A172 (cell line): ENCODE results near the gene USP20. TPM values are rescaled to one million over a fixed set of nuclear protein-coding genes. Genes with fewer than 3 reads are reported as not detected.

Experiments used
- DNase-seq: peaks from one replicate; pipeline ENCODE4 v3.0.0-alpha.2; 2015; ENCODE audit warnings: low spot score
- total RNA-seq: library from RNA; depleted of rRNA; stranded (reverse); fragments of >200 nt; shearing (Covaris generic); gene quantifications from 2 replicates; pipeline ENCODE4 v1.2.3, GENCODE V29; 2014

Gene USP20
- total RNA-seq, 1 experiment from 2014 or later, result 7.0 TPM

DNA sequence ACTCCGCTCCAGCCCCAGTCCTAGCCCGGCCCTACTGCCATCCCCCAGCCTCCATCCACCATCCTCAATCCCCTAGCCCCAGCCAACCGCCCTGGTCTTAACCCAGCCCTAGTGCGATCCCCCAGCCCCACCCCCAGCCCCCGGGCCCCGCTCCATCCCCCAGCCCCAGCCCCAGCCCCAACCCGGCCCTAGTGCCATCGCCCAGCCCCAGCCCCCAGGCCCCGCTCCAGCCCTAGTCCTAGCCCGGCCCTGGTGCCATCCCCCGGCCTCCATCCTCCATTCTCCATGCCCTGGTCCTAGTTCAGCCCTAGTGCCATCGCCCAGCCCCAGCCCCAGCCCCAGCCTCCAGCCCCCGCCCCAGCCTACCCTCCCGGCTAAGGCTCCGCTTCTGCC lies 11.7 kb upstream of the USP20 start:
- no peak for DNase-seq

DNA sequence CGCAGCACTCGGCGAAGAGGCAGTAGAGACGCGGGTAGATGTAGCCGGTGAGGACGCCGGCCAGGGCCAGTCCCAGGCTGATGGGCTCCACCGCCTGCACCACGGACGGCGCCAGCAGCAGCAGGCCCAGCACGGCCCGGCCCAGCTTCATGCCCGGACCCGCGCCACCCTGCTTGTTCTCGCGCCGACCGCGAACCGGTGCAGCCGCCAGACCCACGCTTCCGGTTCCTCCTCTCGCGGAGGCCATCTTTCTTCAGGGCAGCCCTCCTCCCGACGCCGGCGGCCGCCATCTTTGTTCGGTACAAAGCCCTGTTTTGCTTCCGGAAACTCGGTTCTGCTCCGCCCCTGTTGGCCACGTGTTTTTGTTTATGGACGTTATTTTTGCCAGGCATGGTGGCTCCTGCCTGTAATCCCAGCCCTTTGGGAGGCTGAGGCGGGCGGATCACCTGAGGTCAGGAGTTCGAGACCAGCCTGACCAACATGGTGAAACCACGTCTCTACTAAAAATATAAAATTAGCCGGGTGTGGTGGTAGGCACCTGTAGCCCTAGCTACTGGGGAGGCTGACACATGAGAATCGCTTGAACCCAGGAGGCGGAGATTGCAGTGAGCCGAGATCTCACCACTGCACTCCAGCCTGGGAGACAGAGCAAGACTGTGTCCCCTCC lies 11.2 kb upstream of the USP20 start, which contains the start of gene TOR1A:
Gene TOR1A, minus strand, starts transcription at position 202 of the 667 bp plus-strand sequence. Its CDS starts 51 bp downstream, at position 151.
- peak; percentile 88 for DNase-seq

DNA sequence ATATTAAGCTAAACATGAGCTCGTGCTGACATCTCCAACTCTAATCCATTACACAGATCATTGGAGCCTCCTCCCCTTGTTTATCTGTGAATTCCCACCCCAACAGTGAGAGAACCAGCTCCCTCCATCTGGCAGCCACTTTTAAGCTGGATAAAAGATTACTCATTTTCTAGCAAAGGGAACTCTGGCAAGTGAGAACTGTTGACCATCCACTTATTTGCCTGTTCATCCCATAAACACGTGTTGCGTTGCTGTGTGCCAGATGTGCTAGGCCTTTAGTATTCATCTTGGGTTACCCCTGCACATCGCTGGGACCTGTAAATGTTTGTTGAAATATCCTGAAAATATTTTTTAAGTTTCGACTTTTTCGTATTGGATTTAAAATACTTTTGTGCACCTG lies 8.9 kb upstream of the USP20 start:
- DNase-seq, result no peak

DNA sequence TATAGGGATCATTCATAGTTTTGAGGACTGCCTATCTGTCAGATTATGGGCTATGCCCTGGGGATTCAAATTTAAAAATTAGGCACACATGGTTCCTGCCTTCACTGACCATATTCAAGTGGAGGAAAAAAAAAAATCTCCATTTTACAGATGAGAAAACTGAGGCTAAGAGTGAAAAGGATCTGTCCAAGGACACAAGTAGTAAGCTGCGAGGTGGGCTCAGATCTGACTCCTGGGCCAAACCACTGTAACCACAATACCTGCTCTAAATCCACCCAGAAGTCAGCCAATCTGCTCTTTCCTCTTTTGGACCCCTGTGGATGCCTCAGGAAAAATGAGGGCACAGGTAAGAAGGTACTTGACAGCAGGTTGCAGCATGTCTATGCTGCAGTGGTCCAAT lies 8.5 kb upstream of the USP20 start:
- DNase-seq, result no peak

DNA sequence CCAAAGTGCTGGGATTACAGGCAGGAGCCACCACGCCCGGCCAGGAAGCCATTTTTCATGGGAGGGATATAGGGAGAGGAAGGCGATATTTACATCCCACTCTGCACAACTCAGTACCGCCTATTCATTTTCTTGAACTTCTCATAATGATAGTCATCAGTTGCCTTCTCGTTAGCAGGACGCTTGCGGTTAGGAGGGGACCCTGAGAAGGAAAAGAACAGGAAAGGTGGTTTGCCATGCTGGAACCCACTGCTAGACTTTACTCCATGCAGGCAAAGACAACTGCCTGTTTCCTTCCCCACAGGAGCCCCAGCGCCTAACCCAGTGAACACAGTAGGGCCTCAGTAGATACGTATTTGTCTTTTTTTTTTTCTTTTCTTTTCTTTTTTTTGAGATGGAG lies 7.2 kb upstream of the USP20 start:
- DNase-seq, result no peak

DNA sequence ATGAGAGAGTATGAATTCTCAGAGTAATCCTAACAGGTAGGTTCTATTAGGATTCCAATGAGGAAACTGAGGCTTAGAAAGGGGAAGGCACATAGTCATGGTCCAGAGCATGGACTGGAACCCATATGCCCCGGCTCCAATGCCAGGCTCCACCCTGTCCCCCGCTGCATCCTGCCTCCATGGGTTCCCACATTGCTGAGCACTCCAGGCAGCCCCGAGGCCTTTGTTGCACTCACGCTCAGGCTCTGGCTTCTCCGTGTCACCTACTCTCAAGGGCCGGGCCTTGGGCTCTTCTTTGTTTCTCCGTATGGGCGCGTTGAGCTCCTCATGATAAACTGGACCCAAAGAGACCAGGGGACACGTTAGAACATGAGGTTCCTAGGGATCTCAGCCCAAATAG lies 6.3 kb upstream of the USP20 start:
- DNase-seq, result no peak

DNA sequence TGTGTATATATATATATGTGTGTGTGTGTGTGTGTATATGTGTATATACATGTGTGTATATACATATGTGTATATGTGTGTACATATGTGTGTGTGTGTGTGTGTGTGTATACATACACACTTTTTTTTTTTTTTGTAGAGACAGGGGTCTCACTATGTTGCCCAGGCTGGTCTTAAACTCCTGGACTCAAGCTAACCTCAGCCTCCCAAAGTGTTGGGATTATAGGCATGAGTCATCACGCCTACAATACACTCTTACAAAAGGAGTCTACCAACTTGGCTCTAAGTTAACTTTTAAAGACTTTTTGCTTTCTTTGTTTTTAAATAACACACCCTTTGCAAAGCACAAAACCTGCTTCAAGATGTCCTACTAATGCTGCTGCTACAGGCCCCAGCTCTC lies 2.3 kb upstream of the USP20 start:
- no peak for DNase-seq

DNA sequence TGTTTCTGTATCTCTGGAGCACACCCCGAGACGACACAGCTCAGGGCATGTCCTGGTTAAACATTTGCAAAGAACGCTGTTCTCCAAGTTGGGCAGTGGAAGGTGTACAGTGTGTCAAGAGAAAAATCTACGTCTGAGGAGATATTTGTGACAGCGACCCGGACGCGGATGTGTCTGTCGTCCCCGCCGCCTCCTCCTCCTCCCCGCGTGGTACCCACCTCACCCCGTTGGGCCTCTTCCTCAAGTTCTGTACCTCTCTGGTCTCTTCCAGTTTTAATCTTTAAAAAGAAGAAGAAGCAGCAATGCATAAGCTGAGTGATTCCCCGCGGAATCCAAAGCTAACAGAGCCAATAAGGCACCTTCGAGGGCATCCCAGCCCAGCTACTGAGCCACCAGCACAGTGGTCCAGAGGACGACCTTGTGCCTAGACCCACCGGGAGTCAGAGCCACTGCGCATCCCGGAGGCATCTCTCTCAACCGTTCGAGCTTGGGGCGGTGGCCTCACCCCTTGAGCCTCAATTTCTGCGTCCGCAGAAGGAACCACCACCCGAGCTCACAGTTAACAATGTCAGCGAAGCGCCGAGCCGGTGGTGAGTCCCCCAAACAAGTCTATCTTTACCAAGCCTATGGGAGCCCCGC lies 650 bp upstream of the USP20 start:
- no peak for DNase-seq

DNA sequence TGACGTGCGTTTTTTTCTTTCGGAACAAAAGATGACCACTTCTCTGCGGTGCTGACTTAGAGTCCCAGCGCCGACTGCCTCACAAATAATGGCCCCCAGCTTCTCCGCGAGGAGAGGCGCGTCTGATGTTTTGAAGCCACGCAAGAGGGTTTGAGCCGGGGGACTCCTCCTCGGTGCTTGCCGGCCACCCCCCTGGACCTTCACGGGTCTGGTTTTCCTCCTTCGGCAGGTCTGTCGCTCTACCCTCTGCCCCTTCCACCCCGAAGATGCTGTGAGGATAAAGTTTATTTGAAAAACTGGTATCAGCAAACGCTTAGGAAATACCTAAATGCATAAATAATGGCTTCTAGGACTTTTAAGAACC lies 584 bp downstream of the USP20 start:
- DNase-seq, result no peak

DNA sequence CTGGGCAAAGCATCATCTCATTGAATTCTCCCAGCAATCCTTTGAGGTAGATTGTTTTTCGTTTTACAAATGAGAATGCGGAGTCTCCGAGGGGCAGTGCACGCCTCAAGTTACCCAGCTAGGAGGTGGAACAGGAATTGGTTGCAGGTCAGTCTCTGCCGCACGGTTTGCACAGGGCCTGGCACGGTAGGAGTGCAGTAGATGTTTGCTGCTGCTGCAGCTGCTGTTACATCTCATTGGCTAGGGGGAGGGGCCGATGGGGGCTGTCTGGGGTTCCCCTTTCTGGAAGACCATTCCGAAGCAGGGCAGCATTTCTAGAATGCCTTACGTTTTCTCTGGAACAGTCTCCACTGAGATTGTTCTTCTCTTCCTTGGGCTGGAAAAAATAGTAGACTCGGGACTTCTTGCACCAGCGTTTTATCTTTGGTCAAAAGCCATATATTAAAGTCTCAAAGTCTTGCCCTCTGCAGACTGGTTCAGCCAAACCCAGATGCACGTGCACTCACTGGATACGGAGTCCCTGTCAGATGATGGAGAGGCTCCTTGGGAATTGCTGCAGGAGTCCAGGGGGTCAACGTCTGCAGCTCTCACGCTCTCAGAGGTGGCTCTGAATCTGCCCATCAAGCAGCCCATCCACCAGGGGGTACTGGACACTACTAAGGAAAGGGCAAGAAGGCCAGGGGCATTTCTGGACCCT lies 1.2 kb downstream of the USP20 start:
- no peak for DNase-seq

DNA sequence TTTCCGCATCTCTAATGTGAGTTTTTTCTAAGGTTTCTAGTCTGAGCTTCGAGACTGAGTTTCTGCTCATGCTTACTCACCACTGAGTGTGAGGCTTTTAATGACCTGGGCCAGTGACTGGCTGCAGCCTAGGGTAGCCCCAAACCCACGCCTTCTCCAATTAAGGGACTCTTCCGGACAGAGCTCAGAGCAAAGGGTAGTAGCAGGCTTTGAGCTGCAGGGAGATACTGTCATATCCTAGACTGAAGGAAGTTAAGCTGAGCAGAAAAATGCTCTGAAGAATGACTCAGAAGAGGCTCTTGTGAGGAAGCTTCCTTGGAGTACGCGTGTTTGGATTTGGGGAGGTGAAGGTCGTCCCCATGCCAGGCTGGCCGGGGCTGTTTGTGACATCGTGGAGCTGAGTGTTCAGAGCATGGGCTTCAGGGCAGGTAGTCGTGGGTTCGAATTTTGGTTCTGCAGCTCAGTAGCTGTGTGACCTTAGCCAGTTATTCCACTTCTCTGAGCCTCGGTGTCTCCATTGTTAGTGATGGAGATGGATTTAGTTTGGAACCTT lies 3.5 kb downstream of the USP20 start:
- peak; percentile 82 for DNase-seq

DNA sequence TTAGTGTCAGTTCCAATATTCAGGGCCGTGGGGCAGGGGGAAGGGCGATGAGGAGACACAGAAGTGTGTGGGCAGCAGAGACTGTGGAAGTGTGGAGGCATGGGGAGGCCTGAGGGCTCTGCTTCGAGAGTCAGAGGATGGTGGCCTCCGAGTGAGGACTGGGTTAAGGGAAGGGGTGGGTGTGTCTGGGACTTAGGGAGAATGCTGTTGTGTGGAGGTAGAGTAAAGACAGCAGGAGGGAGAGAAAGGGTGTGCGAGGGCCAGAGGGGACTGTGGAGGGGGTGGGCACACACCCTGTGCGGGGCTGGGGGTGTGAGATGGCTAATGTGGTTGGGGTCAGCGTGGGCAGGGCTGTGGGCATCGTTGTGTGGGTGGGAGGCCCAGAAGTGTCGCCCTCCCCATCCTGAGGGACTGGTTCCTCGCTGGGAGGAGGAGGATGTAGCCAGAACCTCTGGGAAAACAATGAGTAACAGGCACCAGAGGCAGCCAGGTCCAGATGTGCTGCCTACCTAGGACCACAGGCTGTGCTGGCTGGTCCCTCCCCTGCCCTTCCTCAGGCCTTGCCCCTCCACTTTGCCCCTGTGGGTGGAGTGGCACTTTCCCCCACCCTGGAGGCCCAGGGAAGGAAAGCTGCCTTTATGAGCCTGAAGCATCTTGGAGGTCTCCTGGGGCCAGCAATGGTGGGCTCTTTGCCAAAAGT lies 4.2 kb downstream of the USP20 start:
- no peak for DNase-seq

DNA sequence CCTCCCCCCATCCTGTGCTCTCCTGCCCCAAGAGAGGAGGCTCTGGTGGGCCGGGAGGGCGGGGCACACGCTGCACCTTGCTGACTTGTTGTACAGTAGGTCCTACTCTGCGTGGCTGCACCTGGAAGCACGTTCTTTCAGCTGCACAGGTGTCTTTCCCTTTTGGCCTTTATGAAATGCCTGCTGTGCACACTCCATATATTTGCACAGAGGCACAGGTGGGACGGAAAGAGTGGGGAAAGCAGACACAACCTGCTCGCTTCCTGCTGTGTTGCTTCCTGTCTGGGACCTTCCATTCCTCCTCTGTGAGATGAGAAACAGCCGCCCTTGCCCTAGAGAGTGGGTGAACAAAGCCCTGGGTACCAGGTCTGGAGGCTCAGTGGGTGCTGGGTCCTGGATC lies 4.8 kb downstream of the USP20 start:
- DNase-seq, result no peak

DNA sequence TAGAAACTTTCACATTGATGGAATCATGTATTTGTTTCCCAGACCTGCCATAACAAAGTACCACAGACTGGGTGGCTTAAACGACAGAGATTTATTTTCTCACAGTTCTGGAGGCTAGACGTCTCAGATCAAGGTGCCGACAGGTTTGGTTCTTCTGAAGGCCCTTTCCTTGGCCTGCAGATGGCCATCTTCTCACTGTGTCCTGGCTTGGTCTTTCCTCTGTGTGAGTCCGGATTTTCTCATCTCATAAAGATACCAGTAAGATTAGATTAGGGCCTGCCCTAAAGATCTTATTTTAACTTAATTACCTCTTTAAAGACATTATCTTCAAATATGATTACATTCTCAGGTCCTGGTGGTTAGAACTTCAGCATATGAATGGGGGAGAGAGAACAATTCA lies 5.8 kb downstream of the USP20 start:
- DNase-seq, result no peak

DNA sequence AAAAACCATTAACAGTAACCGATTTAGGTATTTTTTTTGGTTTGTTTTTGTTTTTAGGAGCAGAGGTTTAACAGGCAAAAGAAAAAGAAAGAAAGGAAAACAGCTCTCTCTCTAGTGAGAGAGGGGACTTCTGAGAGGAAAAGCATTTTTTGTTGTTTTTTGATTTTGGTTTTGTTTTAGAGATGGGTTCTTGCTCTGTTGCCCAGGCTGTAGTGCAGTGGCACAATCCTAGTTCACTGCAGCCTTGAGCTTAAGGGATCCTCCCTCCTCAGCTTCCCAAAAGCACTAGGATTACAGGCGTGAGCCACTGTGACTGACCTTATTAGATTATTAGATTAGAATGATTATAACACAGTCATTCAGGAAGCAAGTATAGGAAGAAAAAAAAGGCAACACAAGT lies 10.1 kb downstream of the USP20 start:
- no peak for DNase-seq

DNA sequence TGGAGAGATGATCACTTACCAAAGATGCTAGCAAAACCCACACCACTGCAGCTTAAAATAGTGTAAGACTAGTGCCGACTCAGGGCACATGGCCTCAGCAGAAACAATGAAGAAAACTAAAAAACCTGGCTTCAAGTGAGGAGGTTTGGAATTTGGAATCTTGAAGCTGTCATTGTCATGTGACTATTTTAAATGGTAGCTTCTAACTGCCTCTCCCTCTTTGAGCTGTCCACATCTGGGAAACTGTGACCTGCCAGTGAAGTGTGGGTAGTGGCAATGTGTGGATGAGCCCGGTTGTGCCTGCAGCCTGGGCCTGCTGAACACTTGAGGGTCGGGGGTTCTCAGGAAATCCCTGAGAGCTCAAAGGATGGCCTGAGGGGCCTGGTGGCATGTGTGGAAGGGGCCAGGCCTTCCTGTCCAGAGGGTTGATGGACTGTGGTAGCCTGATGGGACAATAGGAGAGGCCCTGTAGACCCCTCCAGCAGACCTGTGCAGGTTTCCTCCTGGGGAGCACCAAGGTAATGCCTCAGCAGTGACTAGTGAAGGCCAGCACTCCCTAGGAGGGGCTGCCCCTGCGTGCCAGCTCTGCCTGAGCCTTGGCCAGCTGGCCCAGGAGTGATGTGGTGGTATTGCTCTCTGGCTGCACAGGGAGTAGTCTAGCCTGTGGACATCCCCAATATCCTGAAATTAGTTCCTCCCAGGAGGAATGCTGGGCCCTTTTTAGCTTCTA lies 13.6 kb downstream of the USP20 start:
- DNase-seq, result no peak

DNA sequence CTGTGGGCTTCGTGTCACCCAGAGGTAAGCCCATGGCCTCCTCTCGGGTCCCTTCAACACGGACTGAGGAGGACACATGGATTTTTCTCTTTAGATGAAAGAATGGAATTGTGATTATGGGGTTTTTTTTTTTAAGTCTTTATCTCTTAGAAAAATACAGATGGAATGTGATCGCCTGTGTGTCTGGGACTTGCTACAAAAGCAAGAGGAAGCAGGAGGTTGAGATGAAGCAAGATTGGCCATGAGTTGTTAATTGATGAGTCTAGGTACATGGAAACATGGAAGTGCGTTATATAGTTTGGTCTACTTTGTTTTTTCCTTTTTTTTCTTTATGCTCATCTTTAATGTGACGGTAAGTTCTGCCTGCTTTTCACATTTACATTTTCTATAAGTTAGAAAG lies 14.6 kb downstream of the USP20 start:
- DNase-seq, result no peak

DNA sequence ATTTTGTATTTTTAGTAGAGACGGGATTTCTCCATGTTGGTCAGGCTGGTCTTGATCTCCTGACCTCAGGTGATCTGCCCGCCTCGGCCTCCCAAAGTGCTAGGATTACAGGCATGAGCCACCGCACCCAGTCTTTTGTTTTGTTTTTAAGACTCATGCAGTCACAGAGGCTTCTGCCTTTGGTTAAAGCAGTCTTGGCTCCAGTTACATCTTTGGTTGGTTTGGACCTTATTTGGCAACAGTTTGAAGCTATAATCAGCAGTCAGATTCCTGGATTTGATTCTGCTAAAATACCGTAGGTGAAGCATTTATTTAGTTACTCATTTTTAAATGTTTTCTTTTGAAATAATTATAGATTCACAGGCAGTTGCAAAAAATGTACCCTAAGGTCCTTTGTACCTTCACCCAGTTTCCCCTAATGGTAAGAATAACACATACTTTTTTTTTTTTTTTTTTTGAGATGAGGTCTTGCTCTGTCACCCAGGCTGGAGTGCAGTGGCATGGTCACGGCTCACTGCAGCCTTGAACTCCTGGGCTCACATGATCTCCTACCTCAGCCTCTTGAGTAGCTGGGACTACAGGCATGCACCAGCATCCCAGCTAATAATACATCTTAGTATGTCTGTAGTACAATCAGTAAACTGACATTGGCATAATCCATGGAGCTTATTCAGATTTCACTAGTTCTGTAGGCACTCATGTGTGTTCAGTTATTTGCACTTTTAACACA lies 15.7 kb downstream of the USP20 start:
- no peak for DNase-seq

DNA sequence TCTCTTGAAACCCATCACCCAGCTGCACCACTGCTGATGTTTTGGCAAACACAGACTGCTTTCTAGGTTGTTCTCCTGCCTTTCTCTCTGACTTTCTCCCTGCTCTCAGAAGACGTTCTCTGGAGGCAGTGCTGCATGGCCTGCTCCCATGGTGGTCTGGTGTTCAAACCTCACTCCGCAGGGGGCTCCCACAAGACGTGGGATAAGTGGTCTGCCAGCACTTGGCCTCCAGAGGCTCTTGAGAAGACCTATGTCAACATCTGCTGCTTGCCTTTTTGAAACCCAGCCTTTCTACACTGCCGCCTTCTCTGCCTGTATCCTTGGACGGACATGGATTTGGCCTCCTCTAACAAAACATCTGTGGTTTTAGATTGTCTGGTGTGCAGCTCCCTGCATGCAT lies 16.6 kb downstream of the USP20 start:
- no peak for DNase-seq

DNA sequence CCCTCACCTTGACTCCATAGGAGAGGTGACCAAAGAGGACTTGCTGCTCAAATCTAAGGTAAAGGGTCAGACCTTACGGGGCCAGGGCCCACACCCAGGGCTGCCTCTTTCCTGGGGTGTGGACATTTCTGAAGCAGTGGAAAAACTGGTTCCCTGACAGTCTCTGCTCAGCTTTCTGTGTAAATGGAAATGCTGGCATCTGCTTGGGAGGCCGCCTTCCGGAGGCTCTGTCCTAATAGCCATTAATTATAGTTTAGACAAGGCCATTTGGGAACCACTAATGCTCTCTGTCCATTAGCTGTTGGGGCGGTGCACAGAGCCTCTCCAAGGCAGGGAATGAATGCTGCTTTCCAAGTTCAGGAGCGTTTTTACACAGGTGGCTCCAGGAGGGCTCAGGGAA lies 17.3 kb downstream of the USP20 start:
- no peak for DNase-seq

DNA sequence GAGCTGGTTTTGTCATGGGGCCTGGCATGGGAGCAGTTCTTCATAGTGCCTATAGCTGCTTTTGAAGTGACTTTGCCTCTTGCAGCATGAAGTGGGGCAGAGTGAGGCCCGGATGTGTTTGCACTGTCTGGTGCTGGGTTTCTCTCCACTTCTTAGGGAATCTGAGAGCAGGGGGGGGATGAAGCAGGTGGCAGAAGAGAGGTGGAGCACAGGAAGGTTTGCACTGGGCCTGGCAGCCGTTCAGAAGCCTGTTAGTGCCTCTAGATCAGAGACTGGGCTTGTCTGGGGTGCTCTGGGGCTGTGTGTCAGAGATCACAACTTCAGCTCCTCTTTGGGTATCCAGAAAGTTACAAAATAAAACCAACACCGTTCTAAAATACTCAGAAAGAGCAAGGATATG lies 18.4 kb downstream of the USP20 start:
- no peak for DNase-seq
